RWPE1 (cell line): ENCODE results near the gene SMAD1.

Experiments used
- CTCF ChIA-PET: fragments of 350-600 bp; sonication (Branson Sonifier 250); formaldehyde crosslinking; extraction: SDS; loops from one replicate; lab custom pipeline; 2021; lab: Yijun Ruan, JAX
- POLR2A ChIA-PET: fragments of 400-600 bp; formaldehyde crosslinking; extraction: SDS; loops from one replicate; lab custom pipeline; 2020; ENCODE audit warnings: antibody characterized with exemption; ENCODE audit not compliant: low non-redundant PET; lab: Yijun Ruan, JAX
- DNase-seq: peaks from one replicate; pipeline ENCODE4 v3.0.0; 2012; ENCODE audit warnings: low spot score
- H3K27ac ChIP-seq: fragments of 450-650 bp; 2 replicates; pipeline ENCODE4 v1.5.1; 2017
- CTCF ChIP-seq: fragments of 450-650 bp; conservative IDR thresholded peaks from 2 replicates; pipeline ENCODE4 v1.5.1; 2017; ENCODE audit warnings: low read depth, mild to moderate bottlenecking

The SMAD1 gene

GRCh38 chr4:145485120-145485519, 3.5 kb downstream of the SMAD1 start:
- POLR2A ChIA-PET = no interaction called here
- CTCF ChIA-PET = interaction anchor here (0.7 kb wide), 1 partner anchor 452 kb away, joined by 3 read pairs; no protein-coding TSS in a partner anchor
- no peak overlapping the region for H3K27ac ChIP-seq

GRCh38 chr4:145486603-145487002, 5.0 kb downstream of the SMAD1 start:
- no peak for DNase-seq
- TF ChIP-seq CTCF = no peak
- H3K27ac ChIP-seq = no peak overlapping the region
- ChIA-PET POLR2A (no interaction called here), CTCF (no interaction called here)

More at GRCh38 chr4:145485120-145485519, 3.5 kb downstream of the SMAD1 start:
- TF ChIP-seq CTCF = no peak
- no peak for DNase-seq

GRCh38 chr4:145487631-145488030, 6.0 kb downstream of the SMAD1 start:
- DNase-seq = no peak
- ChIA-PET POLR2A (no interaction called here), CTCF (interaction anchor here (0.7 kb wide), 1 partner anchor 340 kb away, joined by 3 read pairs; no protein-coding TSS in a partner anchor)
- no peak for TF ChIP-seq CTCF
- H3K27ac ChIP-seq = no peak overlapping the region

GRCh38 chr4:145488310-145488709, 6.7 kb downstream of the SMAD1 start:
- no peak for DNase-seq
- no peak overlapping the region for H3K27ac ChIP-seq
- TF ChIP-seq CTCF = no peak
- ChIA-PET CTCF (no interaction called here), POLR2A (no interaction called here)

GRCh38 chr4:145489556-145489955, 7.9 kb downstream of the SMAD1 start:
- no peak for DNase-seq
- TF ChIP-seq CTCF = no peak
- H3K27ac ChIP-seq = no peak overlapping the region
- ChIA-PET POLR2A (no interaction called here), CTCF (no interaction called here)

GRCh38 chr4:145490361-145490760, 8.7 kb downstream of the SMAD1 start:
- ChIA-PET CTCF (no interaction called here), POLR2A (no interaction called here)
- TF ChIP-seq CTCF = no peak
- no peak overlapping the region for H3K27ac ChIP-seq
- no peak for DNase-seq
